ENCODE measurements around the gene PPP1R16B.

PPP1R16B gene

DNA sequence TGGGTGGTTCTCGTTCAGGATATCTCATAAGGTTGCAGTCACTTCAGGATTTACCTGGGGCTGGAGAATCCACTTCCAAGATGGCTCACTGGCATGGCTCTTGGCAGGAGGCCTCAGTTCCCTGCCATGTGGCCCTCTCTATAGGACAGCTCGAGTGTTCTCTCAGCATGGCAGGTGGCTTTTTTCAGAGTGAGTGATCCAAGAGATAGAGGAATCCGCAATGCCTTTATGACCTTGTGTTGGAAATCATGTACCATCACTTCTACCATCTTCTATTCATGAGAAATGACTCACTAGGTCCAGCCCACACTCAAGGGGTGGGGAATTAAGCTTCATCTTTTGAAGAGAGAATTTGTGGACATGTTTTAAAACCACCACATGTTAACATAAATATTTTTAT, 37.8 kb downstream of the PPP1R16B start:
- TF ChIP-seq, protein P1, sequence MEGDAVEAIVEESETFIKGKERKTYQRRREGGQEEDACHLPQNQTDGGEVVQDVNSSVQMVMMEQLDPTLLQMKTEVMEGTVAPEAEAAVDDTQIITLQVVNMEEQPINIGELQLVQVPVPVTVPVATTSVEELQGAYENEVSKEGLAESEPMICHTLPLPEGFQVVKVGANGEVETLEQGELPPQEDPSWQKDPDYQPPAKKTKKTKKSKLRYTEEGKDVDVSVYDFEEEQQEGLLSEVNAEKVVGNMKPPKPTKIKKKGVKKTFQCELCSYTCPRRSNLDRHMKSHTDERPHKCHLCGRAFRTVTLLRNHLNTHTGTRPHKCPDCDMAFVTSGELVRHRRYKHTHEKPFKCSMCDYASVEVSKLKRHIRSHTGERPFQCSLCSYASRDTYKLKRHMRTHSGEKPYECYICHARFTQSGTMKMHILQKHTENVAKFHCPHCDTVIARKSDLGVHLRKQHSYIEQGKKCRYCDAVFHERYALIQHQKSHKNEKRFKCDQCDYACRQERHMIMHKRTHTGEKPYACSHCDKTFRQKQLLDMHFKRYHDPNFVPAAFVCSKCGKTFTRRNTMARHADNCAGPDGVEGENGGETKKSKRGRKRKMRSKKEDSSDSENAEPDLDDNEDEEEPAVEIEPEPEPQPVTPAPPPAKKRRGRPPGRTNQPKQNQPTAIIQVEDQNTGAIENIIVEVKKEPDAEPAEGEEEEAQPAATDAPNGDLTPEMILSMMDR (IDR thresholded peaks at IDR 0.05; ENCODE audit: low read length, missing control alignments), result no peak
- DNase-seq (ENCODE audit: low read depth), result no peak
- no peak overlapping the region for H3K4me3 ChIP-seq (replicated peaks; ENCODE audit: low read depth, low read length)

DNA sequence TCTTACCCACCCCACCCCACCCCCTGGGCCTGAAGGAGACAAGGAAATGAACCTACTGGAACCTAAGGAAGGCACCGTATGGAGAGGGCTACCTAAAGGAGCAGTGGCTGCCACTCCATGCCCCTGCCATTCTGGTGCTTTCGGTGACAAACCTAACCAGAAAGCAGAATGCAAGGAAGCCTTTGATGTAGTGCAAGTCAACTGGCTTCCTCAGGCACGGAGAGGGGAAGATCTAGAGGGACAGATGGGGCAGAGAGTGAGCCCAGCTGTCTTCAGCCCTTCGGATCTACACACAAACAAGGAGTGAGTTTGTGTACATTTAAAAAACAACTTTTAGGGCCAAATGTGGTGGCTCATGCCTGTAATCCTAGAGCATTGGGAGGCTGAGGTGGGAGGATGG, 39.5 kb downstream of the PPP1R16B start:
- no peak for DNase-seq (ENCODE audit: low read depth)
- TF ChIP-seq, protein P1 (IDR thresholded peaks at IDR 0.05; ENCODE audit: low read length, missing control alignments), result no peak

DNA sequence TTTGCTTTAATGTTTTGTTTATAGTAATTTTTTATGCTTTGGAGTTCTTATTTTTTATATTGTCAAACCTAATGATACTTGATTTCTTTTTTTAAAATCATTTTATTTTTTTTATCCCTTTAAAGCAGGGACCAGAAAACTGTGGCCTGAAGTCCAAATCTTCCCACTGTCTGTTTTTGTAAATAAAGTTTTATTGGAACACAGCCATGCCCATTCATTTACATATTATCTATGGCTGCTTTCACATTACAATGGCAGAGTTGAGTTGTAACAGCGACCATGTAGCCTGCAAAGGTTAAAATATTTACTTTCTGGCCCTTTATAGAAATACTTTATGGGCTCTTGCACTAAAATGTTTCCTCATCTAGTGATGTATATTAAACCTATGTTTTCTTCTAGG, 42.3 kb downstream of the PPP1R16B start:
- TF ChIP-seq, protein P1 (IDR thresholded peaks at IDR 0.05; ENCODE audit: low read length, missing control alignments), result no peak
- DNase-seq (ENCODE audit: low read depth), result no peak
- no peak overlapping the region for H3K4me3 ChIP-seq (replicated peaks; ENCODE audit: low read depth, low read length)

More for the DNA sequence above, 39.5 kb downstream of the PPP1R16B start:
- no peak overlapping the region for H3K4me3 ChIP-seq (replicated peaks; ENCODE audit: low read depth, low read length)

DNA sequence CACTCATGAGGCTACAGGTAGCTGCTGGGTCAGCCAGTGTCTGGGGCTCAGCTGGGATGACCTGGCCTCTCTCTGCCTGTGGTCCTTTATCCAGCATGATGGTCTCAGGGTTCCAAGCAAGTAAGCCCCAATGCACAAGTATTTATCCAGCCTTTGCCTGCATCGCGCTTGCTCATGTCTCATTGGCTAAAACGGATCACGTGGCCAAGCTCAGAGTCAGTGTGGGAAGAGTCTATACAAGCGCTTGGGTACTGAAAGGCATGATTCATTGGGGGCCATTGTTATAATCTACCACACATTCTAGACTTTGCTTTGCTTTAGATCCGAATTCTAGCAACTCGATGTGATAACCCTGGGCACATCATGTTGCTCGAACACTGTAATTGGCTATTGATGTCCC, 48.3 kb downstream of the PPP1R16B start:
- H3K4me3 ChIP-seq (replicated peaks; ENCODE audit: low read depth, low read length), result no peak overlapping the region
- DNase-seq (ENCODE audit: low read depth), result no peak
- TF ChIP-seq, protein P1 (IDR thresholded peaks at IDR 0.05; ENCODE audit: low read length, missing control alignments), result no peak

DNA sequence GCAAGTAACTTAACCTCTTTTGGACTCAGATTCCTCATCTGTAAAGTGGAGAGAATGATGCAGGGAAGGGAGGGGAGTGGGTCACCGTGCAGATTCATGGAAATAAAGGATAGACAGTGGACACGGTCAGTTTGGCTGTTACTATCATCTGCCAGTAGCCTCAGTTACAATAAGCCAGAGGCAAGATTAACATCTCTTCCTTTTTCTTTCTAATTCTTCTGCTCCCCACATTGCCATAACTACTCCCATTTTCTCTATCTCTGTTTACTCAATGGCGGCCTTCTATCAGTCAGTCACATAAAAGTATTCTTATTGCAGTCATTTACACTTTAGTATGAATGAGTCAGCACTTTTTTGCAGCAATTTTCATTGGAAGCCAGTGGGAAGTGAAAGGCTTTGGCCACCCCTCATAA, 49.2 kb downstream of the PPP1R16B start:
- H3K4me3 ChIP-seq (replicated peaks; ENCODE audit: low read depth, low read length), result no peak overlapping the region
- TF ChIP-seq, protein P1 (IDR thresholded peaks at IDR 0.05; ENCODE audit: low read length, missing control alignments), result no peak
- no peak for DNase-seq (ENCODE audit: low read depth)

DNA sequence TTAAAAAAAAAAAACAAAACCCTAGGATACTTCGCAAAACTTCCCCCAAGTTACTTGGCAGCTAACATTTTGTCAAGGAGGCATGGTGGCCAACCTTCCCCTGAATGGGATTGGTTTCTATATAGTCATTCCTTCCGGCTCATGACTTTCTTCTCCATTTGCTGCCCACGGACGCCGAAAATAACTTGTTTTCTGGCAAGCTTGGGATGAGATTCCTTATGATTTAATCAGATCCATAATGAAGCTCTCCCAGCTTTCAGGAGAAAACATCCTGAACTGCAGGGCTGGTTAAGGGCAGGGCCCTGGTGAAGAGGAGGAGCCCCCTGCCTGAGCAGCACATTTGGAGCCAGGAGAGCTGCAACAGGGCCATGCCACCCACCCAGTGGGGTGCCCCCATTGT, 49.9 kb downstream of the PPP1R16B start:
- no peak overlapping the region for H3K4me3 ChIP-seq (replicated peaks; ENCODE audit: low read depth, low read length)
- TF ChIP-seq, protein P1 (IDR thresholded peaks at IDR 0.05; ENCODE audit: low read length, missing control alignments), result no peak
- DNase-seq (ENCODE audit: low read depth), result peak; percentile 27

DNA sequence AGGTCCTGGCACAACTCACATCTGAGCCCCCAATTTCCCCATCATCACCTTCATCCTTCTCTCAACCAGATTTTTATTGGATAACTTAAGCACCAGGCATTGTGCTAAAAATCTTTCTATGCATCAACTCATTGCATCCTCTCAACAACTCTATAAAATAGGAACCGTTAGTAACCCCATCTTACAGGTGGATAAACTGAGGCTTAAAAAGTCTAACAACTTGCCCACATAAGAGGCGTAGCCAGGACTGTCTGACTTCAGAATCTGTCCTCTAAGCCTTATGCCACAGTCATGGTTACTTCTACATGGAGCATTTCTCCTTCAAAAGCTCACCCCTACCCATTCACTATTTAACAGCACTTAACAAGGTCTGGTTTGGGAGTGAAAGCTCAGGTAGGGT, 51.1 kb downstream of the PPP1R16B start:
- DNase-seq (ENCODE audit: low read depth), result no peak
- TF ChIP-seq, protein P1 (IDR thresholded peaks at IDR 0.05; ENCODE audit: low read length, missing control alignments), result no peak
- H3K4me3 ChIP-seq (replicated peaks; ENCODE audit: low read depth, low read length), result no peak overlapping the region

All from fibroblast of pulmonary artery (primary cell).